ENCODE measurements around the gene ATG4C.
"Not testable (repeated sequence)": the region's sequence is repeated elsewhere in the genome, so short reads cannot be mapped to it uniquely, and the experiment has no call there.

The ATG4C gene

DNA sequence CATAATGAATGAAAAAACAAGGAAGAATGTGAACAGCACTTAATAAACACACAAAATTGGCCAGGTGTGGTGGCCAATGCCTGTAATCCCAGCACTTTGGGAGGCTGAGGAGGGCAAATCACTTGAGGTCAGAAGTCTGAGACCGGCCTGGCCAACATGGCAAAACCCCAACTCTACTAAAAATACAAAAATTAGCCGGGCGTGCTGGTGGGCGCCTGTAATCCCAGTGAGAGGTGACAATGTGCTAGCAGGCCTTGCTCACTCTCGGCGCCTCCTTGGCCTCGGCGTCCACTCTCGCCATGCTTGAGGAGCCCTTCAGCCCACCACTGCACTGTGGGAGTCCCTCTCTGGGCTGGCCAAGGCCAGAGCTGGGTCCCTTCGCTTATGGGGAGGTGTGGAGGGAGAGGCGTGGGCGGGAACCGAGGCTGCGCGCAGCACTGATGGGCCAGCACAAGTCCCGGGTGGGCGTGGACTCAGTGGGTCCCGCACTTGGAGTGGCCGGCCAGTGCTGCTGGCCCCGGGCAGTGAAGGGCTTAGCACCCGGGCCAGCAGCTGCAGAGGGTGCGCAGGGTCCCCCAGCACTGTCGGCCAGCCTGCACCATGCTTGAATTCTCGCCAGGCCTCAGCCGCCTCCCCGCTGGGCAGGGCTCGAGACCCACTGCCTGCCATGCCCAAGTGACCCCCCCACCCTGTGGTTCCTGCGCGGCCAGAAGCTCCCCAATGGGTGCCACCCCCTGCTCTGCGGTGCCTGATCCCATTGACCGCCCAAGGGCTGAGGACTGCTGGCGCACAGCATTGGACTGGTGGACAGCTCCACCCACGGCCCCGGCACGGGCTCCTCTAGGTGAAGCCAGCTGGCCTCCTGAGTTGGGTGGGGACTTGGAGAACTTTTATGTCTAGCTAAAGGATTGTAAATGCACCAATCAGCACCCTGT, 30.6 kb upstream of the ATG4C start:
- TF ChIP-seq, protein P1, sequence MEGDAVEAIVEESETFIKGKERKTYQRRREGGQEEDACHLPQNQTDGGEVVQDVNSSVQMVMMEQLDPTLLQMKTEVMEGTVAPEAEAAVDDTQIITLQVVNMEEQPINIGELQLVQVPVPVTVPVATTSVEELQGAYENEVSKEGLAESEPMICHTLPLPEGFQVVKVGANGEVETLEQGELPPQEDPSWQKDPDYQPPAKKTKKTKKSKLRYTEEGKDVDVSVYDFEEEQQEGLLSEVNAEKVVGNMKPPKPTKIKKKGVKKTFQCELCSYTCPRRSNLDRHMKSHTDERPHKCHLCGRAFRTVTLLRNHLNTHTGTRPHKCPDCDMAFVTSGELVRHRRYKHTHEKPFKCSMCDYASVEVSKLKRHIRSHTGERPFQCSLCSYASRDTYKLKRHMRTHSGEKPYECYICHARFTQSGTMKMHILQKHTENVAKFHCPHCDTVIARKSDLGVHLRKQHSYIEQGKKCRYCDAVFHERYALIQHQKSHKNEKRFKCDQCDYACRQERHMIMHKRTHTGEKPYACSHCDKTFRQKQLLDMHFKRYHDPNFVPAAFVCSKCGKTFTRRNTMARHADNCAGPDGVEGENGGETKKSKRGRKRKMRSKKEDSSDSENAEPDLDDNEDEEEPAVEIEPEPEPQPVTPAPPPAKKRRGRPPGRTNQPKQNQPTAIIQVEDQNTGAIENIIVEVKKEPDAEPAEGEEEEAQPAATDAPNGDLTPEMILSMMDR (IDR thresholded peaks at IDR 0.05; ENCODE audit: control extremely low read depth, extremely low read depth, low read depth, missing control alignments) = no peak
- ChIA-PET CTCF (interaction anchor here (1.1 to 1.3 kb wide), 4 partner anchors 14 to 246 kb away, joined by 3 to 4 read pairs (median 3); no protein-coding TSS in a partner anchor), POLR2A (no interaction called here)
- DNase-seq (ENCODE audit: extremely low spot score) = no peak

DNA sequence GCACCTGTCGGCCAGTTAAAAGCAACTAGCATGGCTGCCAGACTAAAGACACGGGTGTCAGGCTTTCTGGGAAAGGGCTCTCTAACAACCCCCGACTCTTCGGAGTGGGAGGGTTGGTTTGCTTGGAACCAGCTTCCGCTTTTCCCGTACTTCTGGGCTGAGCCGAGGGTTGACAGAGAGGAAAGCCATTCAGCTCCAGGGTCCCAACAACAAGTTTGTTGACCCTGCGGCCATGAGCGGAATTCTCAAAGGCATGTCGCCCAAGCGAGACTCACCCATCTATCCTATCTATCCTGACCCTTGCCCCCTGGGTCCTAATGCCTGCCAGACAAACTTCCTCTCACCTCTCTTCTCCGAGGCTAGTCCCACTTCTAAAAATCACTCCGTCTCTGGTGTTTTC, 29.0 kb upstream of the ATG4C start:
- DNase-seq (ENCODE audit: extremely low spot score); POLR2A ChIA-PET: not testable (repeated sequence)
- CTCF ChIA-PET = interaction anchor here (1.1 to 1.6 kb wide), 2 partner anchors 8 to 247 kb away, joined by 3 to 9 read pairs; no protein-coding TSS in a partner anchor

DNA sequence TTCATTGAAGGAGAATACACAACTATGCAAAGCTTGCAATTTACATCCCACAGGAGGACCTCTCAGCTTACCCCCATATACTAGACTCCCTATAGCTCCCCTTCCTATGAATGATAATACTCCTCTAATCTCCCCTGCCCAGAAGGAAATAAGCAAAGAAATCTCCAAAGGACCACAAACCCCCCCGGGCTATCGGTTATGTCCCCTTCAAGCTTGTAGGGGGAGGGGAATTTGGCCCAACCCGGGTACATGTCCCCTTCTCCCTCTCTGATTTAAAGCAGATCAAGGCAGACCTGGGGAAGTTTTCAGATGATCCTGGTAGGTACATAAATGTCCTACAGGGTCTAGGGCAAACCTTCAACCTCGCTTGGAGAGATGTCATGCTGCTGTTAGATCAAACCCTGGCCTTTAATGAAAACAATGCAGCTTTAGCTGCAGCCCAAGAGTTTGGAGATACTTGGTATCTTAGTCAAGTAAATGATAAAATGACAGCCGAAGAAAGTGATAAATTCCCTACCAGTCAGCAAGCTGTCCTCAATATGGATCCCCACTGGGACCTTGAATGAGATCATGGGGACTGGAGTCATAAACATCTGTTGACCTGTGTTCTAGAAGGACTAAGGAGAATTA, 27.6 kb upstream of the ATG4C start:
- DNase-seq (ENCODE audit: extremely low spot score); POLR2A ChIA-PET: not testable (repeated sequence)
- CTCF ChIA-PET = interaction anchor here (1.9 kb wide), 1 partner anchor 10 kb away, joined by 12 read pairs; no protein-coding TSS in a partner anchor

DNA sequence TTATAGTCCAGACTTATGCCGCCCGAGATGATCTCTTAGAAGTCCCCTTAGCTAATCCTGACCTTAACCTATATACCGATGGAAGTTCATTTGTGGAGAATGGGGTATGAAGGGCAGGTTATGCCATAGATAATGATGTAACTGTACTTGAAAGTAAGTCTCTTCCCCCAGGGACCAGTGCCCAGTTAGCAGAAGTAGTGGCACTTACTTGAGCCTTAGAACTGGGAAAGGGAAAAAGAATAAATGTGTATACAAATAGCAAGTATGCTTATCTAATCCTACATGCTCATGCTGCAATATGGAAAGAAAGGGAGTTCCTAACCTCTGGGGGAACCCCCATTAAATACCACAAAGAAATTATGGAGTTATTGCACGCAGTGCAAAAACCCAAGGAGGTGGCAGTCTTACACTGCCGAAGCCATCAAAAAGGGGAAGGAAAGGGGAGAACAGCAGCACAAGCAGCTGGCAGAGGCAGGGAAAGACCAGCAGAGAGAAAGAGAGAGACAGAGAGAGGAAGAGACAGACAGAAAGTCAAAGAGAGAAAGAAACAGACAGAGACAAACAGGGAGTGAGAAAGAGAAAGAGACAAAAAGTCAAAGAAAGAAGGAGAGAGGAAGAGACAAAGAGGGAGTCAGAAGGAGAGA, 24.6 kb upstream of the ATG4C start:
- CTCF ChIA-PET = interaction anchor here (0.8 to 1.6 kb wide), 2 partner anchors 9 to 13 kb away, joined by 3 to 7 read pairs; no protein-coding TSS in a partner anchor
- DNase-seq (ENCODE audit: extremely low spot score); POLR2A ChIA-PET: not testable (repeated sequence)

DNA sequence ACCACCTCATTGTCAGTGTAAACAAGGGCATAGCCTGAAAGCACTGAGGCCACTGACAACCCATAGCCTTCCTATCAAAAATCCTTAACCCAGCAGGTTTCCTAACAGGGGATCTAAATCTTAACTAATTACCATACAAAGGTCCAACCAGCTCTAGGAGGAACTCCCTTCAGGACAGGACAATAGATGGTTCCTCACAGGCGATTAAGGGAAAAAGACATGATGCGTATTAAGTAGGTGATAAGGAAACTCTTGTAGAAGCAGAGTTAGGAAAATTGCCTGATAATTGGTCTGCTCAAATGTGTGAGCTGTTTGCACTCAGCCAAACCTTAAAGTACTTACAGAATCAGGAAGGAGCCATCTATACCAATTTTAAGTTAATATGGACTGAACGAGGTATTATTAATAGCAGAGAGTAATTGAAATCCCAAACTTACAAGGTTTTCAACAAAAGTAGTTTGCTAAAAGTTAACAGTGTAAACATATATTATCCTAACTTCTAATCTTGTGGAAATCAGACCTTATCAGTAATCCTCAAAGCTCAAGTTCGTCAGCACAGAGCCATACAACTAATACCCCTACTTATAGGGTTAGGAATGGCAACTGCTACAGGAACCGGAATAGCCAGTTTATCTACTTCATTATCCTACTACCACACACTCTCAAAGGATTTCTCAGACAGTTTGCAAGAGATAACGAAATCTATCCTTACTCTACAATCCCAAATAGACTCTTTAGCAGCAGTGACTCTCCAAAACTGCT, 23.7 kb upstream of the ATG4C start:
- CTCF ChIA-PET = interaction anchor here (1.4 kb wide), 2 partner anchors 14 to 253 kb away, joined by 3 to 4 read pairs; no protein-coding TSS in a partner anchor
- DNase-seq (ENCODE audit: extremely low spot score); POLR2A ChIA-PET: not testable (repeated sequence)

DNA sequence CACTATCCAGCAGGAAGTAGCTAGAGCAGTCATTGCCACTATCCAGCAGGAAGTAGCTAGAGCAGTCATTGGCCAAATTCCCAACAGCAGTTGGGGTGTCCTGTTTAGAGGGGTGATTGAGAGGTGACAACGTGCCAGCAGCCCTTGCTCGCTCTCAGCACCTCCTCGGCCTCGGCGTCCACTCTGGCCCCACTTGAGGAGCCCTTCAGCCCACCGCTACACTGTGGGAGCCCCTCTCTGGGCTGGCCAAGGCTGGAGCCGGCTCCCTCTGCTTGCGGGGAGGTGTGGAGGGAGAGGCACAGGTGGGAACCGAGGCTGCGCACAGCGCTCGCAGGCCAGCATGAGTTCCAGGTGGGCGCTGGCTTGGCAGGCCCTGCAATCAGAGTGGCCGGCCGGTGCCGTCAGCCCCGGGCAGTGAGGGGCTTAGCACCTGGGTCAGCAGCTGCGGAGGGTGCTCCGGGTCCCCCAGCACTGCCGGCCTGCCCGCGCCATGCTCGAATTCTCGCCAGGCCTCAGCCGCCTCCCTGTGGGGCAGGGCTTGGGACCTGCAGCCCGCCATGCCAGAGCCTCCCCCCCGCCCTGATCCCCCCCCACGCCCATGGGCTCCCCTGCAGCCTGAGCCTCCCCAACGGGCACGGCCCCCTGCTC, 22.6 kb upstream of the ATG4C start:
- DNase-seq (ENCODE audit: extremely low spot score); POLR2A ChIA-PET: not testable (repeated sequence)
- CTCF ChIA-PET = interaction anchor here (1.0 to 2.2 kb wide), 5 partner anchors 15 to 254 kb away, joined by 3 to 9 read pairs (median 3); no protein-coding TSS in a partner anchor

DNA sequence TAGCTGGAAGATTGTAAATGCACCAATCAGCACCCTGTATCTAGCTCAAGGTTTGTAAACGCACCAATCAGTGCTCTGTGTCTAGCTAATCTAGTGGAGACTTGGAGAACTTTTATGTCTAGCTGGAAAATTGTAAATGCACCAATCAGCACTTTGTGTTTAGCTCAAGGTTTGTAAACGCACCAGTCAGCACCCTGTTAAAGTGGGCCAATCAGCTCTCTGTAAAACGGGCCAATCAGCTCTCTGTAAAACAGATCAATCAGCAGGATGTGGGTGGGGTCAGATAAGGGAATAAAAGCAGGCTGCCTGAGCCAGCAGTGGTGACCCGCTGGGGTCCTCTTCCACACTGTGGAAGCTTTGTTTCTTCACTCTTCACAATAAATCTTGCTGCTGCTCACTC, 21.9 kb upstream of the ATG4C start:
- POLR2A ChIA-PET; DNase-seq (ENCODE audit: extremely low spot score): not testable (repeated sequence)
- CTCF ChIA-PET = interaction anchor here (1.0 to 2.2 kb wide), 4 partner anchors 15 to 255 kb away, joined by 3 to 9 read pairs (median 6); no protein-coding TSS in a partner anchor

DNA sequence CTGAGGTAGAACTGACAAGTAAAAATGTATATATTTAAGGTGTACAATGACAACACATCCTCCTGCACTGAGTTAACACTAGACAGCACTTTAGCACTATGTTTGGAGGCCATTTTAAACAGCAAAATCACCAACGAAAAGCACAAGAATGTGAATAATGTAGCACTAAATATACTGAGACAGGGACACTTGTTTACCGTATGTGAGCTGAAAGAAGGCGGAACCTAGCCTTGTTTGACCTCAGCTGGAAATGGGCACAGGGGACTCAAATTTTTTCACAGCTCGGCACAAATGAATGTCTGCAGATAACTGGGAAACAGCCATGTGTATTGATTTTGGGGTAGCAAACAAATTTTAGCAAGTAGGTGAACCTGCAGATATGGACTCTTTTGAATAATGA, 18.0 kb upstream of the ATG4C start:
- CTCF ChIA-PET = no interaction called here
- TF ChIP-seq, protein P1 (IDR thresholded peaks at IDR 0.05; ENCODE audit: control extremely low read depth, extremely low read depth, low read depth, missing control alignments) = no peak
- POLR2A ChIA-PET = no interaction called here
- no peak for DNase-seq (ENCODE audit: extremely low spot score)

DNA sequence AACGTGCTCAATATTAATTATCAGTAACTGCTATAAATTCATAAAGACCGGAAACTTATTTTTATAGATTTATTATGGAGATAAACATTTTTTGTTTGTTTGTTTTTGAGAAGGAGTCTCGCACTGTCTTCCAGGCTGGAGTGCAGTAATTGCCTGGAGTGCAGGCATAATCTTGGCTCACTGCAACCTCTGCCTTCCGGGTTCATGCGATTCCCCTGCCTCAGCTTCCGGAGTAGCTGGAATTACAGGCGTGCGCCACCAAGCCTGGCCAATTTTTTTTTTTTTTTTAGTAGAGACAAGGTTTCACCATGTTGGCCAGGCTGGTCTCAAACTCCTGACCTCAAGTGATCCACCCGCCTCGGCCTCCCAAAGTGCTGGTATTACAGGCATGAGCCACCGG, 15.4 kb upstream of the ATG4C start:
- DNase-seq (ENCODE audit: extremely low spot score); POLR2A ChIA-PET: not testable (repeated sequence)
- CTCF ChIA-PET = interaction anchor here (0.8 to 1.9 kb wide), 2 partner anchors 10 to 22 kb away, joined by 3 to 5 read pairs; no protein-coding TSS in a partner anchor

Measured in GM10248 (cell line).